NCI-H2107 treated with DMSO at 0.1 percent for 48 hours (cell line): ENCODE measurements around the gene SACM1L.
"Not testable (repeated sequence)": the region's sequence is repeated elsewhere in the genome, so short reads cannot be mapped to it uniquely, and the experiment has no call there.

Experiments
- DNase-seq: peaks from one replicate; lab custom pipeline; 2025; ENCODE audit not compliant: unreplicated experiment; lab: John Stamatoyannopoulos, UW

The SACM1L gene

GRCh38 chr3:45741247-45741646, 52.1 kb downstream of the SACM1L start:
- DNase-seq, result no peak

GRCh38 chr3:45741742-45742460, 52.7 kb downstream of the SACM1L start:
- no peak for DNase-seq

GRCh38 chr3:45742461-45743089, 53.4 kb downstream of the SACM1L start:
- DNase-seq, result no peak

GRCh38 chr3:45746165-45746776, 57.1 kb downstream of the SACM1L start:
- DNase-seq, result no peak

- DNase-seq, result no peak
Observed at GRCh38 chr3:45746777-45747622, 57.8 kb downstream of the SACM1L start.

GRCh38 chr3:45748068-45748467, 58.9 kb downstream of the SACM1L start:
- DNase-seq, result no peak

- not testable (repeated sequence) for DNase-seq
Observed at GRCh38 chr3:45749036-45749600, 59.9 kb downstream of the SACM1L start.

- DNase-seq, result no peak
Observed at GRCh38 chr3:45749880-45750279, 60.7 kb downstream of the SACM1L start.

GRCh38 chr3:45751537-45752242, 62.5 kb downstream of the SACM1L start:
- DNase-seq, result no peak

- DNase-seq, result no peak
Observed at GRCh38 chr3:45753095-45753494, 63.9 kb downstream of the SACM1L start.

GRCh38 chr3:45754461-45754860, 65.3 kb downstream of the SACM1L start:
- no peak for DNase-seq

- no peak for DNase-seq
Observed at GRCh38 chr3:45756055-45756454, 66.9 kb downstream of the SACM1L start.

- not testable (repeated sequence) for DNase-seq
Observed at GRCh38 chr3:45757141-45757540, 67.9 kb downstream of the SACM1L start.

GRCh38 chr3:45758871-45759270, 69.7 kb downstream of the SACM1L start:
- no peak for DNase-seq

- DNase-seq, result no peak
Observed at GRCh38 chr3:45759851-45760250, 70.7 kb downstream of the SACM1L start.

GRCh38 chr3:45760878-45761711, 71.9 kb downstream of the SACM1L start:
- peak; percentile 15 for DNase-seq

- no peak for DNase-seq
Observed at GRCh38 chr3:45761831-45762230, 72.6 kb downstream of the SACM1L start.

GRCh38 chr3:45762647-45763302, 73.6 kb downstream of the SACM1L start:
- no peak for DNase-seq

- no peak for DNase-seq
Observed at GRCh38 chr3:45763303-45763675, 74.1 kb downstream of the SACM1L start.
